Natural killer cell (primary cell): ENCODE measurements around the gene AFAP1. TPM values are rescaled to one million over a fixed set of nuclear protein-coding genes. Genes with fewer than 3 reads are reported as not detected.

Experiments used
- ATAC-seq, 3 donors: fragments of 150-1000 bp in 2 of 3; fragments of 200-7000 bp in 1 of 3; cut with Tn5 transposase; 1 replicate in 1 of 3; 2 replicates in 2 of 3; pipeline ENCODE4 v1.10.0; 2021; ENCODE audit warnings: mild to moderate bottlenecking in 2 of 3, moderate library complexity in 2 of 3
- DNase-seq, 2 donors: peaks; one replicate each; pipeline versions ENCODE4 v3.0.0 to v3.0.0-alpha.2; 2013 to 2021; ENCODE audit warnings: mixed read lengths in 1 of 2
- H3K27ac ChIP-seq: one replicate; pipeline ENCODE4 v1.5.1; 2013; ENCODE audit warnings: mild to moderate bottlenecking, low read length
- H3K27me3 ChIP-seq: one replicate; pipeline ENCODE4 v1.6.1; 2013; ENCODE audit warnings: low read length; ENCODE audit not compliant: control insufficient read depth, insufficient read depth
- H3K36me3 ChIP-seq: one replicate; pipeline ENCODE4 v1.6.1; 2013; ENCODE audit warnings: low read length; ENCODE audit not compliant: control insufficient read depth, insufficient read depth
- H3K4me1 ChIP-seq: one replicate; pipeline ENCODE4 v1.6.1; 2013; ENCODE audit warnings: low read length; ENCODE audit not compliant: control insufficient read depth, insufficient read depth
- H3K4me3 ChIP-seq: one replicate; pipeline ENCODE4 v1.5.1; 2013; ENCODE audit warnings: low read length
- H3K9me3 ChIP-seq: one replicate; pipeline ENCODE4 v1.6.1; 2013; ENCODE audit warnings: low read length; ENCODE audit not compliant: control insufficient read depth, insufficient read depth
- H3K27ac Mint-ChIP-seq, 2 donors: one replicate each; pipeline ENCODE4 v1.8.0; 2022; ENCODE audit warnings: mild to moderate bottlenecking in 2 of 2, mixed read lengths in 2 of 2, moderate library complexity in 1 of 2
- H3K27me3 Mint-ChIP-seq, 2 donors: one replicate each; pipeline ENCODE4 v1.8.0; 2022; ENCODE audit warnings: low read depth in 2 of 2, mixed read lengths in 2 of 2
- H3K36me3 Mint-ChIP-seq: one replicate; pipeline ENCODE4 v1.8.0; 2022; ENCODE audit warnings: mixed read lengths
- H3K4me1 Mint-ChIP-seq, 2 donors: one replicate each; pipeline ENCODE4 v1.8.0; 2022; ENCODE audit warnings: mixed read lengths in 2 of 2
- H3K4me3 Mint-ChIP-seq: one replicate; pipeline ENCODE4 v1.8.0; 2022; ENCODE audit warnings: mild to moderate bottlenecking, moderate library complexity, mixed read lengths
- H3K9me3 Mint-ChIP-seq, 2 donors: one replicate each; pipeline ENCODE4 v1.8.0; 2022; ENCODE audit warnings: mixed read lengths in 2 of 2
- WGBS: methylation state at CpG from one replicate; pipeline ENCODE4 v1.1.7; 2013; ENCODE audit warnings: missing lambda C conversion rate; ENCODE audit not compliant: insufficient coverage; 5-methylcytosine and 5-hydroxymethylcytosine counted together
- intact Hi-C: fragments of 100-400 bp; cut with micrococcal nuclease; formaldehyde crosslinking; loops from one replicate; pipeline ENCODE4 v1.14.2; 2022
- total RNA-seq, 4 donors: library from RNA; stranded (reverse); fragments of 120-200 nt in 1 of 4; gene quantifications; one replicate each; pipeline versions ENCODE4 v1.2.3 to v1.2.4, GENCODE V29; 2013 to 2022
- TF ChIP-seq, protein P1 (sequence below): fragments of 200-600 bp; IDR thresholded peaks from one replicate; pipeline ENCODE4 v1.8.0; 2022; ENCODE audit warnings: antibody characterized with exemption

Gene AFAP1
- total RNA-seq, 3 donors from 2014 or later (not counting 1 experiment from before 2014, with no cell fraction given) = 4.9 to 12.5 (median 9.5) TPM

GRCh38 chr4:7874838-7875237 is 64.8 kb downstream of the AFAP1 start:
- ATAC-seq (no peak), DNase-seq (no peak)
- Mint-ChIP-seq H3K9me3 (no peaks in the 10 kb centered on the region), H3K36me3 (no peaks in the 10 kb centered on the region), H3K27ac (no peak overlapping the region), H3K4me1 (peaks cover 0 to 8% of the 10 kb centered on the region in 2 donors), H3K4me3 (no peak overlapping the region), H3K27me3 (peaks cover 3 to 7% of the 10 kb centered on the region in 2 donors)
- Histone ChIP-seq H3K27ac (no peak overlapping the region), H3K4me1 (peaks cover 5% of the 10 kb centered on the region), H3K27me3 (no peaks in the 10 kb centered on the region), H3K9me3 (no peaks in the 10 kb centered on the region), H3K36me3 (no peaks in the 10 kb centered on the region), H3K4me3 (no peak overlapping the region)
- intact Hi-C loops = no loop called here
- TF ChIP-seq, protein P1, sequence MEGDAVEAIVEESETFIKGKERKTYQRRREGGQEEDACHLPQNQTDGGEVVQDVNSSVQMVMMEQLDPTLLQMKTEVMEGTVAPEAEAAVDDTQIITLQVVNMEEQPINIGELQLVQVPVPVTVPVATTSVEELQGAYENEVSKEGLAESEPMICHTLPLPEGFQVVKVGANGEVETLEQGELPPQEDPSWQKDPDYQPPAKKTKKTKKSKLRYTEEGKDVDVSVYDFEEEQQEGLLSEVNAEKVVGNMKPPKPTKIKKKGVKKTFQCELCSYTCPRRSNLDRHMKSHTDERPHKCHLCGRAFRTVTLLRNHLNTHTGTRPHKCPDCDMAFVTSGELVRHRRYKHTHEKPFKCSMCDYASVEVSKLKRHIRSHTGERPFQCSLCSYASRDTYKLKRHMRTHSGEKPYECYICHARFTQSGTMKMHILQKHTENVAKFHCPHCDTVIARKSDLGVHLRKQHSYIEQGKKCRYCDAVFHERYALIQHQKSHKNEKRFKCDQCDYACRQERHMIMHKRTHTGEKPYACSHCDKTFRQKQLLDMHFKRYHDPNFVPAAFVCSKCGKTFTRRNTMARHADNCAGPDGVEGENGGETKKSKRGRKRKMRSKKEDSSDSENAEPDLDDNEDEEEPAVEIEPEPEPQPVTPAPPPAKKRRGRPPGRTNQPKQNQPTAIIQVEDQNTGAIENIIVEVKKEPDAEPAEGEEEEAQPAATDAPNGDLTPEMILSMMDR = no peak
- 93% methylated on average over 3 of the region's 3 CpGs for WGBS

GRCh38 chr4:7873881-7874280 is 65.8 kb downstream of the AFAP1 start:
- no peaks in the 10 kb centered on the region for H3K27me3 ChIP-seq
- H3K4me3 Mint-ChIP-seq = no peak overlapping the region
- ATAC-seq = no peak
- peaks cover 5% of the 10 kb centered on the region for H3K4me1 ChIP-seq
- H3K36me3 ChIP-seq = no peaks in the 10 kb centered on the region
- WGBS = no CpG with 5 or more reads among the region's 1 CpG
- TF ChIP-seq, protein P1 = no peak
- H3K27ac ChIP-seq = no peak overlapping the region
- peaks cover 3 to 7% of the 10 kb centered on the region in 2 donors for H3K27me3 Mint-ChIP-seq
- H3K27ac Mint-ChIP-seq = no peak overlapping the region
- no peak overlapping the region for H3K4me3 ChIP-seq
- DNase-seq = no peak
- H3K4me1 Mint-ChIP-seq = peaks cover under 1 to 9% of the 10 kb centered on the region in 2 donors
- no peaks in the 10 kb centered on the region for H3K9me3 Mint-ChIP-seq
- no peaks in the 10 kb centered on the region for H3K9me3 ChIP-seq
- H3K36me3 Mint-ChIP-seq = no peaks in the 10 kb centered on the region
- intact Hi-C loops = no loop called here

- H3K4me1 Mint-ChIP-seq = peaks cover 5 to 13% of the 10 kb centered on the region in 2 donors
- no peak for DNase-seq
- no peaks in the 10 kb centered on the region for H3K36me3 Mint-ChIP-seq
- H3K9me3 Mint-ChIP-seq = no peaks in the 10 kb centered on the region
- intact Hi-C loops = no loop called here
- no peak overlapping the region for H3K27ac Mint-ChIP-seq
- no peak overlapping the region for H3K4me3 Mint-ChIP-seq
- Histone ChIP-seq H3K36me3 (no peaks in the 10 kb centered on the region), H3K4me1 (peaks cover 5% of the 10 kb centered on the region), H3K27ac (no peak overlapping the region), H3K27me3 (no peaks in the 10 kb centered on the region), H3K9me3 (no peaks in the 10 kb centered on the region), H3K4me3 (no peak overlapping the region)
- WGBS = 89% methylated on average over 4 of the region's 4 CpGs
- no peak for ATAC-seq
- H3K27me3 Mint-ChIP-seq = peaks cover 3 to 7% of the 10 kb centered on the region in 2 donors
- TF ChIP-seq, protein P1 = no peak
Measured at GRCh38 chr4:7872264-7872771, 67.3 kb downstream of the AFAP1 start.

DNA sequence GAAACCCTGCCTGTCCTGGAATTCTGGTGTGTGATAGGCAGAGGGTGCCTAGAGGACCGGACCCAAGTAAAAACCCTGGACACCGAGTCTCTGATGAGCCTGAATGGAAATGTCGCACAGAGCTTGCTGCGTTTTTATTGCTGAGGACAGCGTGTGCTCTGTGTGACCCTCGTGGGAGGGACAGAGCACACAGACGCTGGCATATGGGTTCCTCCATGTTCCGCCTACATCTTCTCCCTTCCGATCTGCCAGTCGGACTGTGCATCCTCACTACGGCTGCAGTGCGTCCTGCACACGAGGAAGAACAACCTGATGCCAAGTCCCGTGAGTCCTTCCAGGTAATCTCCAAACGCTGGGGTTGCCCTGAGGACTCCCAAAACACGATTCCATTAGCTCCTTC is 68.3 kb downstream of the AFAP1 start:
- H3K9me3 Mint-ChIP-seq = no peaks in the 10 kb centered on the region
- Histone ChIP-seq H3K27ac (no peak overlapping the region), H3K4me3 (no peak overlapping the region), H3K36me3 (no peaks in the 10 kb centered on the region), H3K9me3 (no peaks in the 10 kb centered on the region), H3K4me1 (peaks cover 3% of the 10 kb centered on the region), H3K27me3 (no peaks in the 10 kb centered on the region)
- H3K27ac Mint-ChIP-seq = no peak overlapping the region
- TF ChIP-seq, protein P1 = no peak
- H3K36me3 Mint-ChIP-seq = no peaks in the 10 kb centered on the region
- ATAC-seq (no peak), DNase-seq (no peak)
- no peak overlapping the region for H3K4me3 Mint-ChIP-seq
- intact Hi-C loops = no loop called here
- WGBS = 93% methylated on average over 16 of the region's 16 CpGs
- H3K27me3 Mint-ChIP-seq = peaks cover 3 to 7% of the 10 kb centered on the region in 2 donors
- peaks cover 5 to 9% of the 10 kb centered on the region in 2 donors for H3K4me1 Mint-ChIP-seq
